HCT116 (cell line): ENCODE results near the gene ZNF512. TPM values are rescaled to one million over a fixed set of nuclear protein-coding genes. Genes with fewer than 3 reads are reported as not detected.

Source experiments
- ATAC-seq: fragments of 200-7000 bp; cut with Tn5 transposase; 2 replicates; pipeline ENCODE4 v1.9.1; 2020; ENCODE audit warnings: mild to moderate bottlenecking, moderate library complexity
- BruUV-seq: library from RNA; stranded (reverse); fragments of 400-500 nt; replicated peaks from 2 replicates; lab custom pipeline; 2021; lab: Mats Ljungman, UMichigan
- CTCF ChIA-PET: fragments of 300-600 bp; sonication (Branson Sonifier 250); formaldehyde crosslinking; loops from one replicate; lab custom pipeline; 2021; ENCODE audit warnings: antibody characterized with exemption; lab: Charles Lee
- POLR2A ChIA-PET: fragments of 300-600, 350-600 bp; sonication (Branson Sonifier 250); formaldehyde crosslinking; loops from one replicate; lab custom pipeline; 2021; ENCODE audit warnings: antibody characterized with exemption; lab: Charles Lee
- RAD21 ChIA-PET, 2 experiments: fragments of 300-600 bp; sonication (Branson Sonifier 250); formaldehyde crosslinking; loops; one replicate each; lab custom pipeline; 2023; ENCODE audit warnings: low total read pairs in 2 of 2; ENCODE audit not compliant: uncharacterized antibody in 2 of 2, unreplicated experiment in 2 of 2, low non-redundant PET in 1 of 2; lab: Charles Lee
- DNase-seq: peaks from one replicate; pipeline ENCODE4 v3.0.0-alpha.2; 2010; ENCODE audit warnings: low read depth, low spot score
- H2AFZ ChIP-seq: fragments of 200-600 bp; shearing (Covaris generic), sonication (generic); 2 replicates; pipeline ENCODE4 v1.6.1; 2017; ENCODE audit warnings: low read depth, mixed run types, mixed read lengths, antibody characterized with exemption, low read length; ENCODE audit not compliant: poor library complexity, severe bottlenecking
- H3K27ac ChIP-seq: 2 replicates; pipeline ENCODE4 v1.5.1; 2012; ENCODE audit warnings: low read depth, low read length
- H3K27me3 ChIP-seq: fragments of 200-600 bp; sonication (generic); 2 replicates; pipeline ENCODE4 v1.6.1; 2016; ENCODE audit warnings: mixed run types, low read length, mixed read lengths; ENCODE audit not compliant: insufficient read depth
- H3K36me3 ChIP-seq, 2 experiments: fragments of 200-500 bp in 1 of 2; fragments of 200-600 bp in 1 of 2; sonication (Bioruptor generic) in 1 of 2; sonication (generic) in 1 of 2; 2 replicates each; pipeline versions ENCODE4 v1.5.1 to v1.6.1; 2014 to 2016; ENCODE audit warnings: low read length in 2 of 2, inconsistent platforms in 1 of 2, mixed read lengths in 1 of 2, mixed run types in 1 of 2; ENCODE audit not compliant: insufficient read depth in 2 of 2, control insufficient read depth in 1 of 2
- H3K4me1 ChIP-seq, 2 experiments: fragments of 200-600 bp in 1 of 2; sonication (generic) in 1 of 2; 2 replicates each; pipeline versions ENCODE4 v1.5.1 to v1.6.1; 2012 to 2017; ENCODE audit warnings: low read length in 2 of 2, inconsistent platforms in 1 of 2, mild to moderate bottlenecking in 1 of 2, mixed read lengths in 1 of 2, mixed run types in 1 of 2, moderate library complexity in 1 of 2; ENCODE audit not compliant: insufficient read depth in 2 of 2, control insufficient read depth in 1 of 2
- H3K4me2 ChIP-seq: fragments of 200-600 bp; sonication (generic); 2 replicates; pipeline ENCODE4 v1.6.1; 2017; ENCODE audit warnings: mixed run types, low read length, mixed read lengths
- H3K4me3 ChIP-seq, 2 experiments: fragments of 200-600 bp in 1 of 2; sonication (generic) in 1 of 2; replicated peaks in 1 of 2; 2 replicates each; pipeline ENCODE4 v1.5.1; 2011 to 2016; ENCODE audit warnings: low read length in 2 of 2, control low read depth in 1 of 2, low read depth in 1 of 2, mild to moderate bottlenecking in 1 of 2, mixed read lengths in 1 of 2, mixed run types in 1 of 2
- H3K79me2 ChIP-seq: fragments of 200-600 bp; sonication (generic); 2 replicates; pipeline ENCODE4 v1.6.1; 2017; ENCODE audit warnings: mild to moderate bottlenecking, mixed run types, low read length, moderate library complexity, mixed read lengths; ENCODE audit not compliant: insufficient read depth
- H3K9ac ChIP-seq: fragments of 200-600 bp; sonication (generic); 2 replicates; pipeline ENCODE4 v1.6.1; 2016; ENCODE audit warnings: low read length, mixed read lengths
- H3K9me2 ChIP-seq: fragments of 200-600 bp; sonication (generic), shearing (Covaris generic); 2 replicates; pipeline ENCODE4 v1.6.1; 2017; ENCODE audit warnings: mixed run types, mild to moderate bottlenecking, moderate library complexity; ENCODE audit not compliant: insufficient read depth
- H3K9me3 ChIP-seq, 2 experiments: fragments of 200-500 bp in 1 of 2; fragments of 200-600 bp in 1 of 2; sonication (Bioruptor generic) in 1 of 2; sonication (generic) in 1 of 2; 2 replicates each; pipeline ENCODE4 v1.6.1; 2014 to 2017; ENCODE audit warnings: low read length in 2 of 2, mixed read lengths in 2 of 2, inconsistent platforms in 1 of 2, low read depth in 1 of 2, mild to moderate bottlenecking in 1 of 2, mixed run types in 1 of 2, moderate library complexity in 1 of 2; ENCODE audit not compliant: control insufficient read depth in 1 of 2, insufficient read depth in 1 of 2
- H4K20me1 ChIP-seq: fragments of 200-600 bp; sonication (generic), shearing (Covaris generic); 2 replicates; pipeline ENCODE4 v1.6.1; 2017; ENCODE audit warnings: mixed run types, mild to moderate bottlenecking, moderate library complexity; ENCODE audit not compliant: insufficient read depth
- ATF3 ChIP-seq: IDR thresholded peaks from 2 replicates; pipeline ENCODE4 v1.6.1; 2012
- CBX3 ChIP-seq: IDR thresholded peaks from 2 replicates; pipeline ENCODE4 v1.6.1; 2012; ENCODE audit warnings: low read depth
- CEBPB ChIP-seq: IDR thresholded peaks from 2 replicates; pipeline ENCODE4 v1.6.1; 2012; ENCODE audit warnings: low read depth
- EGR1 ChIP-seq: IDR thresholded peaks from 2 replicates; pipeline ENCODE4 v1.6.1; 2012; ENCODE audit warnings: low read depth
- ELF1 ChIP-seq: IDR thresholded peaks from 2 replicates; pipeline ENCODE4 v1.6.1; 2012; ENCODE audit warnings: low read depth, borderline replicate concordance
- EZH2 ChIP-seq: fragments of 200-600 bp; sonication (generic); IDR thresholded peaks from 2 replicates; pipeline ENCODE4 v1.6.1; 2017; ENCODE audit warnings: antibody characterized with exemption, mixed run types
- FOSL1 ChIP-seq: IDR thresholded peaks from 2 replicates; pipeline ENCODE4 v1.6.1; 2012; ENCODE audit warnings: low read depth
- JUND ChIP-seq: IDR thresholded peaks from 2 replicates; pipeline ENCODE4 v1.6.1; 2012
- POLR2A ChIP-seq: IDR thresholded peaks from 2 replicates; pipeline ENCODE4 v1.7.0; 2011; ENCODE audit warnings: borderline replicate concordance; ENCODE audit not compliant: insufficient read depth, insufficient read length; ENCODE audit errors: extremely low read depth
- RAD21 ChIP-seq: IDR thresholded peaks from 2 replicates; pipeline ENCODE4 v1.6.1; 2012; ENCODE audit warnings: low read depth, mild to moderate bottlenecking
- REST ChIP-seq: IDR thresholded peaks from 2 replicates; pipeline ENCODE4 v1.6.1; 2012; ENCODE audit warnings: low read depth
- SIN3A ChIP-seq: IDR thresholded peaks from 2 replicates; pipeline ENCODE4 v1.6.1; 2012; ENCODE audit warnings: low read depth
- SP1 ChIP-seq: IDR thresholded peaks from 2 replicates; pipeline ENCODE4 v1.6.1; 2012; ENCODE audit warnings: low read depth
- SRF ChIP-seq: IDR thresholded peaks from 2 replicates; pipeline ENCODE4 v1.6.1; 2012; ENCODE audit warnings: low read depth
- YY1 ChIP-seq: IDR thresholded peaks from 2 replicates; pipeline ENCODE4 v1.6.1; 2011; ENCODE audit warnings: low read length, low read depth, moderate library complexity, mild to moderate bottlenecking; ENCODE audit not compliant: insufficient replicate concordance; ENCODE audit errors: extremely low read depth
- ZFX ChIP-seq: fragments of 450-650 bp; IDR thresholded peaks from 2 replicates; pipeline ENCODE4 v1.6.1; 2017
- ZNF274 ChIP-seq: fragments of 200-500 bp; sonication (Bioruptor generic); IDR thresholded peaks from 2 replicates; pipeline ENCODE4 v1.6.1; 2014; ENCODE audit warnings: mild to moderate bottlenecking, low read depth, low read length, inconsistent platforms
- intact Hi-C: fragments of 100-400 bp; cut with micrococcal nuclease; formaldehyde crosslinking; loops from 2 replicates; pipeline ENCODE4 v1.10.0; 2022
- total RNA-seq: library from RNA; stranded (reverse); gene quantifications from one replicate; pipeline ENCODE4 v1.2.1, GENCODE V29; 2021; ENCODE audit not compliant: unreplicated experiment

The ZNF512 gene
- total RNA-seq, 1 experiment from 2014 or later = 33.0 TPM

- intact Hi-C loops = loop anchor here (5.0 kb wide), 1 partner anchor 254 kb away; the partner anchor contains the start of gene PPM1G
- H3K27ac ChIP-seq = no peak overlapping the region
- H3K9me2 ChIP-seq = no peaks in the 10 kb centered on the region
- no peak overlapping the region for H3K9ac ChIP-seq
- DNase-seq (no peak), ATAC-seq (no peak)
- H3K4me3 ChIP-seq = no peak overlapping the region
- ChIA-PET POLR2A (no interaction called here), RAD21 (no interaction called here), CTCF (no interaction called here)
- H4K20me1 ChIP-seq = no peaks in the 10 kb centered on the region
- no peak for TF ChIP-seq ELF1
- no peak for TF ChIP-seq SRF
- TF ChIP-seq EGR1 = no peak
- no peak for TF ChIP-seq ZNF274
- peaks cover 25 to 32% of the 10 kb centered on the region in 2 experiments for H3K36me3 ChIP-seq
- BruUV-seq = no TSS peak
- H3K9me3 ChIP-seq = no peaks in the 10 kb centered on the region
- no peak overlapping the region for H2AFZ ChIP-seq
- peaks cover 51% of the 10 kb centered on the region for H3K79me2 ChIP-seq
- H3K4me1 ChIP-seq = peaks cover 7 to 17% of the 10 kb centered on the region in 2 experiments
- H3K27me3 ChIP-seq = no peaks in the 10 kb centered on the region
- H3K4me2 ChIP-seq = no peak overlapping the region
These were observed 78.5 kb downstream of the ZNF512 start for GRCh38 chr2:27661371-27661770.

GRCh38 chr2:27663285-27664153 lies 80.7 kb downstream of the ZNF512 start, which contains the start of the genes SLC4A1AP and SUPT7L:
SLC4A1AP (plus strand) TSS chr2:27663889; CDS start chr2:27663915, 26 bp downstream.
SUPT7L (minus strand) TSS chr2:27663614; CDS start chr2:27662192, 1,422 bp downstream.
- Histone ChIP-seq H3K36me3 (peaks cover 33 to 36% of the 10 kb centered on the region in 2 experiments), H3K9me3 (no peaks in the 10 kb centered on the region), H3K27me3 (no peaks in the 10 kb centered on the region), H3K9ac (peak within 1 kb of the TSS; percentile 82), H3K9me2 (no peaks in the 10 kb centered on the region), H3K27ac (peak within 1 kb of the TSS; percentile 71), H3K4me3 (peak within 1 kb of the TSS; percentile 92 to 99), H2AFZ (peak within 1 kb of the TSS; percentile 88), H3K4me1 (peaks cover 7 to 17% of the 10 kb centered on the region in 2 experiments), H3K79me2 (peaks cover 51% of the 10 kb centered on the region), H3K4me2 (peak within 1 kb of the TSS; percentile 89), H4K20me1 (no peaks in the 10 kb centered on the region)
- CTCF ChIA-PET = interaction anchor here (1.2 to 1.4 kb wide), 2 partner anchors 20 to 40 kb away, joined by 4 to 9 read pairs; no protein-coding TSS in a partner anchor
- POLR2A ChIA-PET = interaction anchor here (1.0 to 1.3 kb wide), 2 partner anchors 9 to 19 kb away, joined by 3 read pairs; no protein-coding TSS in a partner anchor
- intact Hi-C loops = loop anchor here (5.0 kb wide), 1 partner anchor 256 kb away; the partner anchor contains the start of gene PPM1G
- no TSS peak for BruUV-seq
- peak; percentile 85 for DNase-seq
- RAD21 ChIA-PET = no interaction called here
- peak; percentile 84 for ATAC-seq
- TF ChIP-seq CBX3 (peak; percentile 95), EZH2 (no peak), YY1 (peak; percentile 93), JUND (no peak), FOSL1 (no peak), EGR1 (peak; percentile 60), ATF3 (no peak), CEBPB (no peak; the same call in 1 of the 2 replicates), POLR2A (peak; percentile 67), ELF1 (0 out of 2 replicates have a peak, but pooled peaks have one; percentile 18), SP1 (peak; percentile 70; the same call in 1 of the 2 replicates), ZFX (no peak; the same call in 1 of the 2 replicates), REST (no peak), SIN3A (peak; percentile 70), RAD21 (no peak)
